AG09319 (cell line): Measurements from ENCODE around the gene HLA-DMA.

Experiments
- DNase-seq: peaks from one replicate; pipeline ENCODE4 v3.0.0-alpha.2; 2010; ENCODE audit warnings: low read depth; ENCODE audit errors: extremely low read depth
- CTCF ChIP-seq: IDR thresholded peaks from 2 replicates; pipeline ENCODE4 v1.5.1; 2011; ENCODE audit warnings: low read depth, mild to moderate bottlenecking, inconsistent platforms, low read length, moderate library complexity

Gene HLA-DMA

GRCh38 chr6:32950010-32950409 is 2.9 kb downstream of the HLA-DMA start:
- TF ChIP-seq CTCF = no peak
- no peak for DNase-seq

- no peak for TF ChIP-seq CTCF
- no peak for DNase-seq
These were observed 3.8 kb downstream of the HLA-DMA start for GRCh38 chr6:32949113-32949512.

- TF ChIP-seq CTCF = peak; percentile 45
- DNase-seq = no peak
These were observed 5.1 kb downstream of the HLA-DMA start for GRCh38 chr6:32947552-32948465.

- no peak for DNase-seq
- no peak for TF ChIP-seq CTCF
These were observed 6.0 kb downstream of the HLA-DMA start for GRCh38 chr6:32946893-32947292.

GRCh38 chr6:32945953-32946352 is 6.9 kb downstream of the HLA-DMA start:
- no peak for DNase-seq
- TF ChIP-seq CTCF = no peak

GRCh38 chr6:32945108-32945760 is 7.7 kb downstream of the HLA-DMA start:
- no peak for TF ChIP-seq CTCF
- DNase-seq = no peak
